Measurements from ENCODE around the gene KRT7.
"Not testable (repeated sequence)": the region's sequence is repeated elsewhere in the genome, so short reads cannot be mapped to it uniquely, and the experiment has no call there.

The KRT7 gene

DNA sequence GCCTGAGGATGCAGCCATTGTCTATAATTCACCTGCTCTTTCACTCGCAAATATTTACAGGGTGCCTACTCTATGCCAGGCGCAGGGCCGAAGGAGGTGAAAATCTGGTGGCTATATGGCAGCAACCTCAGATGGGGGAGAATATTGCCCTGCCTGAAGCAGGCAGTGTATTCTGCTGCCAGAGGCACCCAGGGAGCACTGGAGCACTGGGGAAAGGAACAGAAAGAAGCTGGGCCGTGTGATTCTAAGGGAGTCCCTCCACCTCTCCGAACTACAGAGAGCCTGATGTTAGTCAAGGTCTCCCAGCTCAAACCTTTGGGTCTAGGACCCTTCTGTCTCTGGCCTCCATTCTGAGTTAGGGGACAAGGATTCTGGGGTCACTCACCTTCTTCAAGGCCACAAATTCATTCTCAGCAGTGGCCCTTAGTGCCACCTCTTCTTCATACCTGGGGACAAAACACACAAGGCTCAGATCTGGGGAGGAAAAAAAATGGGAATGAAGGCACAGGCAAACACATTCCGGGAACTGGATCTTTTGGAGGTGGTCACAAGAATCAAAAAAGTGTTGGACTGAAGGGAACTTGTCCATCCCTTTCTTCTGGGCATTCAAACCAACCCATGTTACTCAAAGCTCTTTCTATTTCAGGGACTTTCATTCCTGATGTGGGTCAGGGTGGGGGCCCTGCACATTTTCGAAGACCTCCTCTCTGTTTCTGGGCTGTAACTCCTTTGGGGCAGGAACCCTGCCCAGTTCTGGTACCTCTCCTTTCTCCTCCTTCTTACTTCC lies 22.1 kb downstream of the KRT7 start:
- no peak for DNase-seq (ENCODE audit: low read depth in 4 of 4, low spot score in 1 of 4)

DNA sequence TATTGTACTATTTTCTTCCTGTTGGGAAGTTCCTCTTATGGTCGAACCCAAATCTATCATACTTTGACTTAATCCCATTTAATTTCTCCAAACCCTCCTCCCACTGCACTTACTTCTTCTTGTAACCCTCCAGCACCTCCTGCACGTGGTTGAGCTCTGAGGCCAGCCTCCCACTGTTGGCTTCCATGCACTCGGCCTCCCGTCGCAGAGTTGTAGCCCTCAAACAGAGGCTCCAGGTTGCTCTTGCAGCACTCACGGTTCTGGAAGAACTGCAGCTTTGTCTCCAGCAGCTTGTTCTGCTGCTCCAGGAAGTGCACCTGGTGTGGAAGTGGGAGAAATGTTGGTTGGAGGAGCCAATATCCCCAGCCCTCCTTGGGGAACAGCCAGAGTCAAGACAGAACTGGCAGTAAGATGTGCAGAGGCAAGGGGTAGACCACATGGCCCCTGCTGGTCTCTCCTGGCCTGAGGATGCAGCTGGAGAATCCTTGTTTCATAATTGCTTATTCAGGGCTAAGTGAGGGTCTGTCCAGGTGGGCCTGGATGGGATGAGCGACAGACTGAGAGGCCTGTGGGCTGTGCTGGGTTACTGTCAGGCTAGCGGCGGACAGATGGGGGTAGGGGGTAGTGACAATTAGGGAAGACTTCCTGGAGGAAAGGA lies 23.0 kb downstream of the KRT7 start:
- no peak for DNase-seq (ENCODE audit: low read depth in 4 of 4, low spot score in 1 of 4)

DNA sequence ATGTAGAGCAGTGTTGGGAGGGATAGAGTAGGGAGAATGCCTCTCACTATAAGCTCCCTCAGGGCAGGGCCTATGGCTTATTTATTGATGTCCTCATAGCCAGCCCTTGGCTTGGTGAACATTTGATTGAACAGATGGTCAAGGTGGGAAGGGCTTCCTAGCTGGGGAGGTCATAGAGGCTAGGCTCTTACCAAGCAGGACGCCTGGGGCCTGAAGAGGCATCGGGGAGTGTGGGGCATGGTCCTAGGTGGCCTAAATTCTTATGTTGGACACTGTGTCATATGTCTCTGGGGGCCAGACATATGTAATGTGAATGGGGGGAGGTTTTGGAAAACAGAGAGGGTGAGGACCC lies 23.5 kb downstream of the KRT7 start:
- no peak for DNase-seq (ENCODE audit: low read depth in 4 of 4, low spot score in 1 of 4)

DNA sequence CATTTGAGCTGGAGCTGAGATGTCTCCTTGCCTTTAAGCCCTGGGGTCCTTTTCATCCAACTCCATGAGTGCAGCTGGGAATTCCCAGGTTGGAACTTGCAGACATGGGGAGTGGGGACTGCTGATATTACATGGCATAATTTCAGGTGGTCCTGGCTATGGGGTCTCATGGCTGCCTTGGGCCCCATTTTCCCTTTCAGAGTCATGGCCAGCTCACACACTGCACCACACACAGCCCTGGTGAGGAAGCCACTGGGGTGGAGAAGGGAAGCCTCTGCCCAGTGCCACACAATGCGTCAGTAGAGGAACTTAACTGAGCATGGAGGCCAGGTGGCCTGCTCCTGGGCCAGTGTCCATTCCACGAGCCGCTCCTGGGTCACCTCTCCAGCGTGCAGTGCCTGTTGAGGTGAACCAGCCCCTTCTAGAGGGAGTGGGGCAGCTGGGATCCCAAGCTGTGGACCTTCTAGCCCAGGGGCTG lies 24.1 kb downstream of the KRT7 start:
- DNase-seq (ENCODE audit: low read depth in 4 of 4, low spot score in 1 of 4): no peak

DNA sequence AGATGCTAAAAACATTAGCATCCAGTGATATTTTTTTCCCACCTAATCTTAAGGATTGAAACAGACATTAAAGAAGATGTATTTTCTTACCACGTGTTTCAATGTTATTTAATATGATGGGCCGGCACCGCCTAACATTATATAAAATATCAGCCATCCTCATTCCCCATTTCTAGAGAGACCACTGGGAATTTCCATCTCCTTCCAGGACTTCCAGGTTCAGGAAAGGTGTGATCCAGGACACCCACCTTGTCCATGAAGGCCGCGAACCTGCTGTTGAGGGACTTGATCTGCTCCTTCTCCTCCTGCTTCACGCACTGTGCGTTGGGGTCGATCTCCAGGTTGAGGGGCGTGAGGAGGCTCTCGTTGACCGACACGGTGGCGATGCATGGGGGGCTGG lies 24.9 kb downstream of the KRT7 start:
- not testable (repeated sequence) for DNase-seq (ENCODE audit: low read depth in 4 of 4, low spot score in 1 of 4)

DNA sequence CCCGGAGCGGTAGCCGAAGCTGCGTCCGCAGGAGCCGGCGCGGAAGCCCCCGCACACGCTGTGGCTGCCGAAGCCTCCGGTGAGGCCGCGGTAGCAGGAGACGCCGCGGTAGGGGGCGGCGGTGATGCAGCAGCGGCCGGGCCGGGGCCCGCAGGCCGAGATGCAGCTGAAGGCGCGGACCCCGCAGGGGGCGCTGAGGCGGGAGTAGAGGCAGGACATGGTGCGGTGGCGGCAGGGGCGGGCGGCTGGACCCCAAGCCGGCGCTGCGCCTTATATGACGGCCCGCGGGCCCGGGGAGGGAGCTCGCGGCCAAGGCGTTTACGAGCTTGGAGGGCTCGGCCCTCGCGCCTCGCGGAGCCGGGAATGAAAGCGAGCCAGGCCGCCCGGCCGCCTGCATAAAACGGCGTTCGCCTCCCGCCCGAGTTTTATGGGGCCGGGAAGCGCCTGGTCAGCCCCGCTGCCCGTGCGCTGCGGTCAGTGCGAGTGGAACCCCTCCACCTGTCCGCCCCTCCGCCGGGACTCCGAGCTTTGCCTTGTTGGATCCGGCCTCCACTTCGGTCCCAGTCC lies 25.4 kb downstream of the KRT7 start:
- DNase-seq (ENCODE audit: low read depth in 4 of 4, low spot score in 1 of 4): no peak

DNA sequence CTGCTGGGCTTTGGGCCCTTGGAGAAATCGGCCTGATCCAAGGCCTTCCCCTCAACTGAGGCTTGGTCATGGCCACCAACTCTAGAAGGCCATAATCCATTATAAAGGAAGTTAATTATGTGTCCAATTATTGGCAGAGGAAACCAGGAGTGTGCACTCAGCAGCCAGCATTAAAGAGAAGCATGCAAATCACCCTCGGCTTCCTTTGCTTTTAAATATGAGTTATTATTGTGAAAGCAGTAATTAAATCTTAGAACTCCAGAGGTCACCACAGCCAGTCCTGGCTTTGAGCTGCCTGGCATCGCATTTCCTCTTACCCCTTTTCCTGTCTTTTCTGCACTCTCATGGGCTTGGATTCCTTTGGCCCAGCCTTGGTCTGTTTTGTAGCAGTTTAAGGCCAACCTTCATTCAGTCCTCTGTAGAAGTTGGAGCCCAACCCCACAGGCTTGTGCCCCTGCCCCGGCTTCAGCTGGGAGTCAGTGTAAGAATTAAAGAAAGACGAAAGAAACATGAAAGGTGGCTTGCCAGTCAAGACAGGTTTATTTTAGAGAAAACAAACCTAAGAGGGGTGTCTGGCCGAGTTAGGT lies 26.7 kb downstream of the KRT7 start:
- DNase-seq (ENCODE audit: low read depth in 4 of 4, low spot score in 1 of 4): no peak

DNA sequence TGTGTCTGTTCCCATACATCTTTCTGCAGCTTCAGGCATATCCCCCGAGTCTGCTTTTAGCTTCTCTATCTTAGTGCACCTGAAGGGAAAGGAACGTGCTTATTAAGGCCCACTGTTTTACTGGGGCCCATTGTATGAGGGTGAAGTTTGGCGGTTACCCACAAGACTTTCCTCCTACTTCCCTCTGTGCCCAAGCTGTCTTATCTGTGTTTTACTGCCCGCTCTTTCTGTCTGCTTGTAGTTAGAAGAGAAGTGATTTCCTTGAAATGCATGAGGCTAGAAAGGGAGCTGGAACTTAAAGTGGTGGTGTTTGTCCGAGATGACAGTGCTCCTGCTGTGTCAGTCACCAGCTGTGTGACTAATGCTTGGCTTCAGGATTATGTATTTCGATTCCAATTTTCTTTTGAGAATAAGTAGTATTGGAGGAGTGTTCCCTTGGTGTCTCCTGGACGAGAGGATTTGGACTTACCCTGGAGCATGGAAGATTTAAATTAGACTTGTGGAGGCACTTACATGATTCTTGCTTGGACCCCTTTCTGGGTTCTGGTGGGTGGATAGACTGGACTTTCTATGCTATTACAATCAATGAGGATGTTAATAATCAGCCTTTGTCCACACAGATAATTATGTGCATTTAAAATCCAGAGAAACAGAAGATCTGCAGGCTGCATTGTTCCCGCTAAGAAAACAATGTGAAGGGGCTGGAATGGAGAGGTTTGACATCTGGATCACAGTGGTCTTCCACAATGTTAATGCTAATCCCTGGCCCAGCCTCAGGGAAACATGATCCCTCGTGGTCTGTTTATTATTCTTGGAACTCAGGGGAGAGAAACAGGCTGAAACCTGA lies 27.5 kb downstream of the KRT7 start:
- DNase-seq (ENCODE audit: low read depth in 4 of 4, low spot score in 1 of 4): no peak

DNA sequence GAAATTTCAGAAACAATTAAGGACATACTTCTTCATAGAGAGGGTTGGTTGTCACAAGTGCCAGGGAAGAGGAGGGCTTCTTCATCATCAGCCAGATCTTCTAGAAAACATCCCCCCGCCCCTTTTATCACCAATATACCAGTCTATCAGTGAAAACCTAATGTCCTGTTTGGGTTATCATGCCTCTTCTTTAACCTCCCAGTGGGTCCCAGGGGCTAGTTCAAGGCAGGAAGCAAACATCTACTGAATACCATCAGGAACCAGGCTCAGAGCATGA lies 28.1 kb downstream of the KRT7 start:
- DNase-seq (ENCODE audit: low read depth in 4 of 4, low spot score in 1 of 4): no peak

DNA sequence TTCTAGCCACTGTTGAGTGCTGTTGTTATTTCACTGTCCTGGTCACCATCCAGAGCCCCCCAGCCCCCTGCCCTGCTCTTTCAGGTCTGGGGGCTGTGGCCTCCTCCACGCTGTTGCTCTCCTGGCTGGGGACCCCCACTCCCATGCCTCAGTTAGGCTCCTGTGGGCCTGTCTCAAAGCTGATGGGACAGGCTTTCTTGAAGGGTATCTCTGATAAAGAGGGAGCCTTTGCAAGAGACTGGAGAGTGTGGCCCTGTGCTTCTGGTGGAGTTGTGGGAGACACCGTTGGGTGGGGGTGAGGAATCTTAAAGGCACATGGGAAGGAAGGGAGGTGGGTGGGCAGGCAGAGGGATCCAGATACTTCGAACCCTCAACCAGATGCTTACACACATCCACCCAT lies 29.2 kb downstream of the KRT7 start:
- no peak for DNase-seq (ENCODE audit: low read depth in 4 of 4, low spot score in 1 of 4)

DNA sequence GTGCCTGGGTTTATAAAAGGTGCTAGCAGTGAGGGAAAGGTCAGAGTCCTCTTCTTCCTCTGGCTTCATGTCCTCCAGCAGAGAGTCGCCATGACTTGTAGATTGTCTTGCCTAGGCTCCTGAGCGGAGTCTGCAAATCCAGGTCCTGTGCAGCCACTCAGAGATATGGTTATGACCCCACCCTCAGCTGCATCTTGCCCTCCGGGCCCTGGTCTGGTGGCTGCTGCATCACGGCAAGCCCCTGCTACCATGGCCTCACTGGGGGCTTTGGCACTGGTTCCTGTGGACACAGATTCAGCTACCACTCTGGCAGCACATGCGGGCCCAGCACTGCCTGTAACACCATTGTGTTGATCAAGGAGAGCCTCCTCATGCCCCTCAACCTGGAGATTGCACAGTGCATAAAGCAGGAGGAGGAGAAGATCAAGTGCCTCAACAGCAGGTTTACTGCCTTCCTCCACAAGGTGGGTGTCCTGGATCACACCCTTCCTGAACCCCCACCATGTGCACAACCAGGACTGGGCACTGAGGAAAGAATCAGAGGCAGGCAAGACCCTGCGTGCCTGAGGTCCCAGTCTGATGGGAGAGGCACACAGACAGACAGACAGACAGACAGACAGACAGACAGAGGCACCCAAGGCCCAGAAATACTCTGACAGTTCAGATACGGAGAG lies 30.9 kb downstream of the KRT7 start:
- DNase-seq (ENCODE audit: low read depth in 4 of 4, low spot score in 1 of 4): no peak

DNA sequence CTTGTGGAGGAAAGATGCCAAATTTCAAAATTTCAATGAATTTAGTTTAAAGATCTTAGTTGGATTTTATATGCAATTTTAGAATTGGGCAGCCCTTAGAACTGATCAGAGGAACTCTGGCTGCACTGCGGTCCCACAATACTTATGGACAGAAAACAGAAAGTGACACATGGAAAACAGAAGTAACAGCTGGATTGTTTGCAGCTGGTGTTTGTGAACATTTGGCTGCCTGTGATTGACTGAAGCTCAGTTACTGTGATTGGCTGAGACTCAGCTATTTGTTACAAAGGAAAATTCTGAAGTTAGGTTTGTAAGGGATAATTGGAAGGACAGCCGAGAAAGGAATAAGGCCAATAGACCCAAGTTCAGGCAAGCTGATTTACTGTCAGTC lies 31.4 kb downstream of the KRT7 start:
- no peak for DNase-seq (ENCODE audit: low read depth in 4 of 4, low spot score in 1 of 4)

DNA sequence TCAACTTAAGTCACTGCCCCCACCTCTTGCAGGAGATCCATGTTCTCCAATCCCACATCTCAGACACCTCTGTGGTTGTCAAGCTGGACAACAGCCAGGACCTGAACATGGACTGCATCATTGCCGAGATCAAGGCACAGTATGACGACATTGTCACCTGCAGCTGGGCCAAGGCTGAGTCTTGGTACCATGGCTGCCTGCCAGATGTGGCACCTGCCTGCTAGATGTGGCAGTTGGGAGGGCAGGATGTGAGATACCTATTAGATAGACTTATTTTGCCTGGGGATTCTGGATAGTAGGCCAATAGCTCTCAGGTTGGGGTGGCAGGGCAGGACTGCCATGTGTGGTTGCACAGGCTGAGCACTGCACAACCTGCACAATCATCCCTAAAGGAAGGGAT lies 33.5 kb downstream of the KRT7 start:
- DNase-seq (ENCODE audit: low read depth in 4 of 4, low spot score in 1 of 4): no peak

DNA sequence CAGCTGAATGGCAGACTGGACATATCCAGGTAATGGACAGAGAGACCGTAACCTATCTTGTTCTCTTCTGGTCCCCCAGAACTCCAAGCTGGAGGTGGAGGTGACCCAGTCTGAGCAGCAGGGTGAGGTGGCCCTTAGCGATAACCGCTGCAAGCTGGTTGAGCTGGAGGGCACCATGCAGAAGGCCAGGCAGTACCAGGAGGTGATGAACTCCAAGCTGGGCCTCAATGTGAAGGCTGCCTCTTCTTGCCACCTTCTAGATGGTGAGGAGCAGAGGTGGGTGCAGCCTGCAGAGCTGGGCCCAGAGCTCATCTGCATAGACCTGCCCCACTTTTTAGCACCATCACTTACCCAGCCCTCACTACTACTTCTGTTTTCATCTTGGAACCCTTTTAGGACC lies 34.2 kb downstream of the KRT7 start:
- DNase-seq (ENCODE audit: low read depth in 4 of 4, low spot score in 1 of 4): no peak

DNA sequence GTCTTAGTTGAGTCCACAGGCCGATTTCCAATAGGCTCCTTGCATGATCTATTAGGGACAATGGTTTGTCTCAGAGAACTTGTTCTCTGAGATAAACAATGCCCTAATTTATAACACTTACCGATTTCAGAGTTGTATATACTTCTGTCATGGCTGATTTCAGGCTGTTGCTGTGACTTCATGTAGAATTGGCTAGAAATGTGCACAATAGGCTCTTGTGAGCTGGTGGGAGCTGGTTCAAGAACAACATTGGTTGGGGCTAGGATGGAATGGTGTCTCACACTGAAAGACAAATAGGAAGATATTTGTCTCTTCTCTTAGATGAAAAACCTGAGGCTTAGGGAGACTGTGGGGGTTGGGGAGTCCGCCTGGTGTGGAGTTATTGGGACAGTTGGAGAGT lies 34.7 kb downstream of the KRT7 start:
- DNase-seq (ENCODE audit: low read depth in 4 of 4, low spot score in 1 of 4): no peak

DNA sequence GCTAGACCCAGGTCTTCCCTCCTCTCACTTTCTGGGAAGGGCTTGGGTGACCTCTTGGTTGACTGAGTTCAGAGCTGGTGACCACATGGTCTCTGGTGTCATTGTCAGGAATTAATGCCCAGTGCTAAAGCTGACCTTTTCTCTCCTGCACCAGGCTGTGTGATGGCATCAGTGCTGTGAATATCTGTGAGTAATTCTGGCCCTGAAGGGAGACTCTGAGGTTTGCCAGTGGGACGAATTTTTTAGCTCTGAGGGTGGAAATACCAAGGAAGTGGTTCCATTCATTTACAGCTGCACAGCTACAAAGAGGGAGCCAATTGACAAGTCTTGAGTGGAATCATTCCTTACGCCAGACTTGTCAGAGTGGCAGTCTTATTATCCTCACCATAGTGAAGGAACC lies 35.2 kb downstream of the KRT7 start:
- no peak for DNase-seq (ENCODE audit: low read depth in 4 of 4, low spot score in 1 of 4)

DNA sequence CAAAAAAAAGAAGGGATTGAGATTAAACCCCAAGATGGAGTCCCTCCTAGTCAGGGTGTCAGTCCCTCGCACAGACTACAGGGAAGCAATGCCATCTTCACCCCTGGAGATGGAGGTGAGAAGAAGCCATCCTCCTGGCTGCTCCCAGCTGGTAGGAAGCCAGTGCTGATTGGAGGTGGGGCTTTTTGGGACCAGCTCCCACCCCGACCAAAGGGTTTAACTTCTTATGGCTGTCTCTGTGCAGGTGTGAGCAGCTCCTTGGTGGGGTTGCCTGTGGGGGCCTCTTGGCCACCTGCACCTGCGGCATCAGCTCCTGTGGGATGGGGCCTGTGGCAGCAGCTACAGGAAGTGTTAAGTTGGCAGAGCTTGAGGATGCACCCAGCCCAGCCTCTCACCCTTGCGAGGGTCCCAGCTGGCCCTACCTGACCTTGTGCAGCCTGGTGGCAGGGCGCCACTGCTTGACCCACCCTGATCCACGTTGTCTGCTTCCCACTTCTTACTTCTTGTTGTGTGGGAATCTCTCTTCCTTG lies 37.6 kb downstream of the KRT7 start:
- no peak for DNase-seq (ENCODE audit: low read depth in 4 of 4, low spot score in 1 of 4)

DNA sequence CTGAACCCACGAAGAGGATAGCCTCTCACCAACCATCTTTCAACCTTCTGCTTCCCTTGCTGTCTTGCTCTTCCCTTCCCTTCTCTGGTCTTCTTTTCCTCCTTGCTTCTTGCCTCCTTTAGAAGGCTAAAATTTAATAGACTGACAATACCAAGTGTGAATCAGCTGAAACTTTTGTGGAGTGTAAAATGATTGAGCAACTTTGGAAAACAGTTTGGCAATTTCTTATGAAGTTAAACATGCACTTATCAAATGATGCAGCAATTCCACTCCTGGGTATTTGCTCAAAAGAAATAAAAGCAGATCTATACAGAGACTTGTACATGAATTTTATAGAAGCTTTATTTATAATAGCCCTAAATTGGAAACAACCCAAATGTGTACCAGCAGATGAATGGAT lies 38.1 kb downstream of the KRT7 start:
- DNase-seq (ENCODE audit: low read depth in 4 of 4, low spot score in 1 of 4): no peak

DNA sequence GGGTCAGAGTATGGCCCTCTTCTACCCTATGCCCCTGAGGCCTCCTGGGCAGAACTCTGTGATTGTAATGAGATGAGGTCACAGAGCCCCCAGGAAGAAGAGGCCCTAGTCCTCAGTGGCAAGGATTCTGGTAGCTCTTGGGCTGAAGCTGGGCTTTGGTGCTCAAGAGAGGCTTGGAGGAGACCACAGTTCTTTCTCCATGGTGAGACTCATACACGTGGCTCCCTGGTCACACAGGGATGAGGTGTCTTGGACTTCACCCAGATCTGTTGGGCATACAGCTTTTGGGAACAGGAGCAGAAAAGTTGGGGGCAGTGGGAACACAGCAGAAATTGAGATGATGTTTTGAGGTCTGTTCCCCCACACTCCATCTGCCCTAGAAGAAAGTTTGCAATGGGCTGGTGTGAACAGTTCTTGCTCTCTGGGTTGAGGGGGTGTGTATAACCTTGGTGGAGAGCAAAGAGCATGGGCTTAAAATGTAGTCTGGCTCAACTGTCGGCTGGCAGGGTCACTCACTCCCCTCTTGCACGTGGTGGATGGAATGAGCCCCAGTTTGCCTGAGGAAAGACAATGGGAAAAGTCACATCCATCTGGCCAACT lies 41.6 kb downstream of the KRT7 start, which contains the start of gene KRT86:
Gene KRT86 (plus strand): TSS at position 125 of the 600 bp plus-strand sequence. CDS start 27,272 bp downstream, outside the sequence.
- DNase-seq (ENCODE audit: low read depth in 4 of 4, low spot score in 1 of 4): no peak

DNA sequence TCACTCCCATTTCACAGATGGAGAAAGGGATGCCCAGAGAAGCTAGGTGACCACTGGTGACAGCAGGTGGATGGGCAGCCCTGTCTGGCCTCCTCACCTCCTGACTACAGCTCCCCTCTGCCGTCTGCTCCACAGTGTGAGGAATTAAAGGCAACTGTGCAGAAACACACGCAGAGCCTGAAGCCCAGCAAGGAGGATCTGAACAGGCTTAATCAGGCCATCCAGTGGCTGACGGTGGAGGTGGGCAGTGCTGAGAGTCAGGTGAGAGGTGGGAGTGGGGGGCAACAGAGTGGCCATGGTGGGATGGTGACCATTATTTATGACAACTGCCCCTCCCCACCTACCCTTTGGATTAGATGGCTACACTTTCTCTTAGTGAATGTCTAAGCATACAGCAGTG lies 42.6 kb downstream of the KRT7 start:
- DNase-seq (ENCODE audit: low read depth in 4 of 4, low spot score in 1 of 4): no peak

All from stimulated activated CD4-positive, alpha-beta T cell treated with anti-CD3 and anti-CD28 coated beads, Interleukin-1b, Interleukin-23, amount 100 ng/mL, for 24 hours (primary cell).